Vagina (tissue), 2 donors: ENCODE data around the gene CCDC138. TPM values are rescaled to one million over a fixed set of nuclear protein-coding genes. Genes with fewer than 3 reads are reported as not detected.

ENCODE experiments used
- DNase-seq, 2 donors: peaks; one replicate each; pipeline ENCODE4 v3.0.0-alpha.2; 2017; ENCODE audit errors: extremely low spot score in 2 of 2
- H3K27ac ChIP-seq: fragments of 200-600 bp; sonication (generic); one replicate; pipeline ENCODE4 v1.5.1; 2019
- H3K27me3 ChIP-seq: fragments of 200-600 bp; sonication (generic); one replicate; pipeline ENCODE4 v1.5.1; 2019
- H3K36me3 ChIP-seq, 2 donors: fragments of 200-600 bp; sonication (generic); one replicate each; pipeline ENCODE4 v1.5.1; 2017 to 2019
- H3K4me1 ChIP-seq: fragments of 200-600 bp; sonication (generic); one replicate; pipeline ENCODE4 v1.5.1; 2019
- H3K4me3 ChIP-seq, 2 donors: fragments of 200-600 bp; sonication (generic); 1 replicate in 1 of 2; 2 replicates in 1 of 2; pipeline ENCODE4 v1.5.1; 2016 to 2019
- H3K9me3 ChIP-seq: fragments of 200-600 bp; sonication (generic); one replicate; pipeline ENCODE4 v1.5.1; 2019
- POLR2A ChIP-seq, 2 donors: fragments of 450-650 bp; IDR thresholded peaks; one replicate each; pipeline ENCODE4 v1.6.1; 2017; ENCODE audit warnings: antibody characterized with exemption in 2 of 2, mild to moderate bottlenecking in 2 of 2, moderate library complexity in 2 of 2
- POLR2AphosphoS5 ChIP-seq, 2 donors: sonication (generic); formaldehyde crosslinking; IDR thresholded peaks; one replicate each; pipeline ENCODE4 v1.9.0; 2017; ENCODE audit warnings: antibody characterized with exemption in 2 of 2, mild to moderate bottlenecking in 2 of 2, low read depth in 1 of 2; ENCODE audit not compliant: insufficient read depth in 1 of 2
- intact Hi-C: fragments of 100-400 bp; cut with DNase I; formaldehyde crosslinking; loops from one replicate; pipeline ENCODE4 v1.15.1; 2023
- total RNA-seq: library from RNA; depleted of rRNA; stranded (reverse); fragments of >200 nt; gene quantifications from one replicate; pipeline ENCODE4 v1.2.3, GENCODE V29; 2016
- TF ChIP-seq, protein P1 (sequence below), 3 experiments: fragments of 450-650 bp in 2 of 3; fragments of 200-600 bp in 1 of 3; sonication (generic) in 1 of 3; IDR thresholded peaks; one replicate each; pipeline ENCODE4 v1.5.1; 2017 to 2019; ENCODE audit warnings: antibody characterized with exemption in 3 of 3, mild to moderate bottlenecking in 2 of 3, moderate library complexity in 2 of 3

Gene CCDC138
- total RNA-seq, 1 donor from 2014 or later = 4.9 TPM

GRCh38 chr2:108916796-108917421 lies 130.3 kb downstream of the CCDC138 start:
- H3K4me3 ChIP-seq = no peak overlapping the region
- no peaks in the 10 kb centered on the region for H3K36me3 ChIP-seq
- peak; percentile 44 to 95 for DNase-seq
- no peak overlapping the region for H3K27ac ChIP-seq
- peaks cover 6% of the 10 kb centered on the region for H3K4me1 ChIP-seq
- intact Hi-C loops = no loop called here
- H3K9me3 ChIP-seq = no peaks in the 10 kb centered on the region
- TF ChIP-seq POLR2A (IDR thresholded peaks at IDR 0.05) (no peak), POLR2AphosphoS5 (IDR thresholded peaks at IDR 0.05; ENCODE audit: insufficient read depth in 1 of 2, low read depth in 1 of 2) (no peak)
- TF ChIP-seq, protein P1, sequence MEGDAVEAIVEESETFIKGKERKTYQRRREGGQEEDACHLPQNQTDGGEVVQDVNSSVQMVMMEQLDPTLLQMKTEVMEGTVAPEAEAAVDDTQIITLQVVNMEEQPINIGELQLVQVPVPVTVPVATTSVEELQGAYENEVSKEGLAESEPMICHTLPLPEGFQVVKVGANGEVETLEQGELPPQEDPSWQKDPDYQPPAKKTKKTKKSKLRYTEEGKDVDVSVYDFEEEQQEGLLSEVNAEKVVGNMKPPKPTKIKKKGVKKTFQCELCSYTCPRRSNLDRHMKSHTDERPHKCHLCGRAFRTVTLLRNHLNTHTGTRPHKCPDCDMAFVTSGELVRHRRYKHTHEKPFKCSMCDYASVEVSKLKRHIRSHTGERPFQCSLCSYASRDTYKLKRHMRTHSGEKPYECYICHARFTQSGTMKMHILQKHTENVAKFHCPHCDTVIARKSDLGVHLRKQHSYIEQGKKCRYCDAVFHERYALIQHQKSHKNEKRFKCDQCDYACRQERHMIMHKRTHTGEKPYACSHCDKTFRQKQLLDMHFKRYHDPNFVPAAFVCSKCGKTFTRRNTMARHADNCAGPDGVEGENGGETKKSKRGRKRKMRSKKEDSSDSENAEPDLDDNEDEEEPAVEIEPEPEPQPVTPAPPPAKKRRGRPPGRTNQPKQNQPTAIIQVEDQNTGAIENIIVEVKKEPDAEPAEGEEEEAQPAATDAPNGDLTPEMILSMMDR (IDR thresholded peaks at IDR 0.05) = no peak
- no peaks in the 10 kb centered on the region for H3K27me3 ChIP-seq

- intact Hi-C loops = no loop called here
- TF ChIP-seq POLR2A (IDR thresholded peaks at IDR 0.05) (no peak), POLR2AphosphoS5 (IDR thresholded peaks at IDR 0.05; ENCODE audit: insufficient read depth in 1 of 2, low read depth in 1 of 2) (no peak)
- TF ChIP-seq, protein P1 (IDR thresholded peaks at IDR 0.05) = no peak
- Histone ChIP-seq H3K27ac (no peak overlapping the region), H3K9me3 (no peaks in the 10 kb centered on the region), H3K4me1 (peaks cover 9% of the 10 kb centered on the region), H3K4me3 (no peak overlapping the region), H3K36me3 (no peaks in the 10 kb centered on the region), H3K27me3 (no peaks in the 10 kb centered on the region)
- DNase-seq = peak; percentile 44 to 91
Observed at GRCh38 chr2:108917526-108917925, 131.0 kb downstream of the CCDC138 start.

DNA sequence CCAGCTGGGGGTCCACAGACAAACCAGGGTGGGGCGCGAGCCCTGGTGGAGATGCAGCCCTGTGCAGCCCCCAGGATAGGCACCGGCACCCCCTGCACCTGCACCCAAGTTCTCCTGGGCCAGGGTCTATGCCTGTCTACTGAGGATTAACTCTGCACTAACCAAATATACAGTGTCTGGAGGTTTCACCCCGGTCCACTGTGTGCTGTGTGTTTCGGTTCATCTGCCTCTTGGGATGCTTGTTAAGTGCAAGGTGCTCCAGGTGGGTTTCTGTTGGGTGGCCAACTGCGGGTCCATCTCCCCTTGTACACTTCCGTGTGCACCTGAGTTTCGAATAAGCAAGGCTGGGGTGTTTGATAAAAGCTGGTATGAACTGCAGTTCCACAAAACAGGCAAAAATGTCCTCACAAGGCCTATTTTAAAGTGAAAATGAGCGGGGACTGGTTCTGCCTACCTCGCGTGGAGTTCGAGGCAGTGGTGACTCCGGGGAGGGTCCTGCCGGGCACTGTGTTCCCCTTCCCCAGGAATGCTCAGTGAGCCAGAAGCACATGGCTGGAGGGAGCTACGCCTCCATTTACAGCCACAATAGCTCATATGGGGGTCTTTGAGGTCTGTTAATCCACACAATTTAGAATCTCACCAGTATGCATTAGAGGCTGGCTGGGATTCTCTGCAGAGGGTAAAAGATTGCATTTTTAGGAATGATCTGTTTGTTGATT lies 131.7 kb downstream of the CCDC138 start:
- DNase-seq = peak in 1 of 2 donors; percentile 43
- no peaks in the 10 kb centered on the region for H3K9me3 ChIP-seq
- no peaks in the 10 kb centered on the region for H3K36me3 ChIP-seq
- TF ChIP-seq, protein P1 (IDR thresholded peaks at IDR 0.05) = no peak
- TF ChIP-seq POLR2AphosphoS5 (IDR thresholded peaks at IDR 0.05; ENCODE audit: insufficient read depth in 1 of 2, low read depth in 1 of 2) (no peak), POLR2A (IDR thresholded peaks at IDR 0.05) (no peak)
- intact Hi-C loops = no loop called here
- no peaks in the 10 kb centered on the region for H3K27me3 ChIP-seq
- peaks cover 12% of the 10 kb centered on the region for H3K4me1 ChIP-seq
- no peak overlapping the region for H3K27ac ChIP-seq
- no peak overlapping the region for H3K4me3 ChIP-seq

- Histone ChIP-seq H3K4me3 (no peak overlapping the region), H3K27ac (no peak overlapping the region), H3K4me1 (peaks cover 19% of the 10 kb centered on the region), H3K36me3 (no peaks in the 10 kb centered on the region), H3K9me3 (no peaks in the 10 kb centered on the region), H3K27me3 (no peaks in the 10 kb centered on the region)
- peak in 1 of 2 donors; percentile 52 for DNase-seq
- intact Hi-C loops = no loop called here
- no peak for TF ChIP-seq POLR2A (IDR thresholded peaks at IDR 0.05)
- no peak for TF ChIP-seq POLR2AphosphoS5 (IDR thresholded peaks at IDR 0.05; ENCODE audit: insufficient read depth in 1 of 2, low read depth in 1 of 2)
Observed at GRCh38 chr2:108918941-108919341, 132.4 kb downstream of the CCDC138 start.

GRCh38 chr2:108919571-108920373 lies 133.2 kb downstream of the CCDC138 start:
- H3K9me3 ChIP-seq = no peaks in the 10 kb centered on the region
- peak in 1 of 2 donors; percentile 81 for DNase-seq
- intact Hi-C loops = no loop called here
- TF ChIP-seq POLR2A (IDR thresholded peaks at IDR 0.05) = no peak
- TF ChIP-seq, protein P1 (IDR thresholded peaks at IDR 0.05) = no peak
- TF ChIP-seq POLR2AphosphoS5 (IDR thresholded peaks at IDR 0.05; ENCODE audit: insufficient read depth in 1 of 2, low read depth in 1 of 2) = no peak
- peaks cover 23% of the 10 kb centered on the region for H3K4me1 ChIP-seq
- no peak overlapping the region for H3K4me3 ChIP-seq
- H3K27me3 ChIP-seq = no peaks in the 10 kb centered on the region
- H3K27ac ChIP-seq = no peak overlapping the region
- no peaks in the 10 kb centered on the region for H3K36me3 ChIP-seq
